ENCODE results near the gene SGSM2.

SGSM2 gene

GRCh38 chr17:2396568-2397246 lies 59.4 kb downstream of the SGSM2 start:
- DNase-seq, result peak in 50 of 56 donors; percentile 18 to 89 (median 65)

- no peak for DNase-seq
These were observed 60.2 kb downstream of the SGSM2 start for GRCh38 chr17:2397247-2398171.

- DNase-seq, result no peak
These were observed 60.9 kb downstream of the SGSM2 start for GRCh38 chr17:2398182-2398581.

GRCh38 chr17:2398655-2399571 lies 61.6 kb downstream of the SGSM2 start:
- peak in 24 of 56 donors; percentile 34 to 69 (median 52) for DNase-seq

GRCh38 chr17:2399572-2400473 lies 62.5 kb downstream of the SGSM2 start:
- DNase-seq, result peak in 55 of 56 donors; percentile 64 to 98 (median 91)

- peak in 16 of 56 donors; percentile 12 to 70 (median 51) for DNase-seq
These were observed 63.2 kb downstream of the SGSM2 start for GRCh38 chr17:2400474-2400866.

- DNase-seq, result peak in 55 of 56 donors; percentile 66 to 99 (median 92)
These were observed 63.6 kb downstream of the SGSM2 start, which contains the start of gene MNT for GRCh38 chr17:2400877-2401425. Gene MNT, minus strand, starts transcription at chr17:2401060. Its CDS starts 348 bp downstream, at chr17:2400712.

- peak; percentile 85 to 100 (median 99) for DNase-seq
These were observed 64.3 kb downstream of the SGSM2 start for GRCh38 chr17:2401426-2402221.

- no peak for DNase-seq
These were observed 65.2 kb downstream of the SGSM2 start for GRCh38 chr17:2402544-2402943.

GRCh38 chr17:2403044-2403443 lies 65.7 kb downstream of the SGSM2 start:
- DNase-seq, result no peak

- DNase-seq, result no peak
These were observed 68.1 kb downstream of the SGSM2 start for GRCh38 chr17:2405247-2405926.

GRCh38 chr17:2406271-2406902 lies 69.1 kb downstream of the SGSM2 start:
- DNase-seq, result no peak

GRCh38 chr17:2406903-2407790 lies 69.8 kb downstream of the SGSM2 start:
- DNase-seq, result no peak

GRCh38 chr17:2410951-2411350 lies 73.7 kb downstream of the SGSM2 start:
- DNase-seq, result no peak

GRCh38 chr17:2412561-2413021 lies 75.3 kb downstream of the SGSM2 start:
- peak in 32 of 56 donors; percentile 18 to 75 (median 46) for DNase-seq

GRCh38 chr17:2414446-2415064 lies 77.3 kb downstream of the SGSM2 start:
- DNase-seq, result no peak
